ENCODE data around the gene FAM13A. TPM values are rescaled to one million over a fixed set of nuclear protein-coding genes. Genes with fewer than 3 reads are reported as not detected.

Gene FAM13A
- total and polyA plus RNA-seq, 2 of the 13 experiments (the other 11 are each of a cell fraction or from before 2014, with no cell fraction given), result 1.2 to 36.2 TPM

- no peak for TF ChIP-seq ZBTB4 (CRISPR knock-in tag; IDR thresholded peaks at IDR 0.05; ENCODE audit: borderline replicate concordance)
- TF ChIP-seq HMGXB3 (CRISPR knock-in tag; IDR thresholded peaks at IDR 0.05; ENCODE audit: borderline replicate concordance), result no peak
- no peak for TF ChIP-seq RBM22 (optimal IDR thresholded peaks at IDR 0.05; ENCODE audit: low read length)
- no peak for TF ChIP-seq ZNF770 (CRISPR knock-in tag; IDR thresholded peaks at IDR 0.05)
- TF ChIP-seq HNRNPLL (IDR thresholded peaks at IDR 0.05; ENCODE audit: low read depth, low read length, poor library complexity, severe bottlenecking), result no peak
- no peak for TF ChIP-seq ZNF543 (CRISPR knock-in tag; IDR thresholded peaks at IDR 0.05)
- no peak for TF ChIP-seq TGIF2 (CRISPR knock-in tag; IDR thresholded peaks at IDR 0.05)
Measured at GRCh38 chr4:89099471-89099870, 42.5 kb upstream of the FAM13A start (continued).
